IPS-NIHi11 (cell line): ENCODE data around the gene ATF7.
"Not testable (repeated sequence)": the region's sequence is repeated elsewhere in the genome, so short reads cannot be mapped to it uniquely, and the experiment has no call there.

Source experiments
- DNase-seq: peaks from one replicate; pipeline ENCODE4 v3.0.0; 2012; ENCODE audit warnings: mixed read lengths, low spot score

Gene ATF7

GRCh38 chr12:53481939-53482586, 144.1 kb downstream of the ATF7 start:
- DNase-seq: peak; percentile 48

- not testable (repeated sequence) for DNase-seq
Measured at GRCh38 chr12:53481458-53481857, 144.7 kb downstream of the ATF7 start.

- no peak for DNase-seq
Measured at GRCh38 chr12:53480491-53481442, 145.4 kb downstream of the ATF7 start.

GRCh38 chr12:53479331-53479730, 146.9 kb downstream of the ATF7 start:
- no peak for DNase-seq

- DNase-seq: no peak
Measured at GRCh38 chr12:53478865-53479264, 147.3 kb downstream of the ATF7 start.

- peak; percentile 39 for DNase-seq
Measured at GRCh38 chr12:53476769-53477209, 149.4 kb downstream of the ATF7 start.

- DNase-seq: no peak
Measured at GRCh38 chr12:53474819-53475218, 151.4 kb downstream of the ATF7 start.

GRCh38 chr12:53474077-53474476, 152.1 kb downstream of the ATF7 start:
- no peak for DNase-seq

GRCh38 chr12:53472056-53472582, 154.1 kb downstream of the ATF7 start:
- DNase-seq: no peak

GRCh38 chr12:53468282-53468681, 157.9 kb downstream of the ATF7 start:
- DNase-seq: no peak

GRCh38 chr12:53467880-53468279, 158.3 kb downstream of the ATF7 start:
- no peak for DNase-seq

GRCh38 chr12:53467082-53467481, 159.1 kb downstream of the ATF7 start:
- no peak for DNase-seq

- DNase-seq: no peak
Measured at GRCh38 chr12:53466640-53467039, 159.5 kb downstream of the ATF7 start.

- DNase-seq: no peak
Measured at GRCh38 chr12:53465679-53466078, 160.5 kb downstream of the ATF7 start.

GRCh38 chr12:53464685-53465418, 161.3 kb downstream of the ATF7 start:
- DNase-seq: no peak

GRCh38 chr12:53463802-53464560, 162.2 kb downstream of the ATF7 start:
- DNase-seq: no peak

- DNase-seq: no peak
Measured at GRCh38 chr12:53462935-53463334, 163.2 kb downstream of the ATF7 start.

- DNase-seq: no peak
Measured at GRCh38 chr12:53461591-53461990, 164.6 kb downstream of the ATF7 start.

- DNase-seq: no peak
Measured at GRCh38 chr12:53461059-53461458, 165.1 kb downstream of the ATF7 start.

- DNase-seq: no peak
Measured at GRCh38 chr12:53459097-53459496, 167.1 kb downstream of the ATF7 start.
